LNCAP (cell line): ENCODE measurements around the gene SIGLEC10.

ENCODE experiments used
- TF ChIP-seq, protein P1 (sequence below): fragments of 450-650 bp; IDR thresholded peaks from 2 replicates; pipeline ENCODE4 v1.5.1; 2017; ENCODE audit warnings: mild to moderate bottlenecking

Gene SIGLEC10

DNA sequence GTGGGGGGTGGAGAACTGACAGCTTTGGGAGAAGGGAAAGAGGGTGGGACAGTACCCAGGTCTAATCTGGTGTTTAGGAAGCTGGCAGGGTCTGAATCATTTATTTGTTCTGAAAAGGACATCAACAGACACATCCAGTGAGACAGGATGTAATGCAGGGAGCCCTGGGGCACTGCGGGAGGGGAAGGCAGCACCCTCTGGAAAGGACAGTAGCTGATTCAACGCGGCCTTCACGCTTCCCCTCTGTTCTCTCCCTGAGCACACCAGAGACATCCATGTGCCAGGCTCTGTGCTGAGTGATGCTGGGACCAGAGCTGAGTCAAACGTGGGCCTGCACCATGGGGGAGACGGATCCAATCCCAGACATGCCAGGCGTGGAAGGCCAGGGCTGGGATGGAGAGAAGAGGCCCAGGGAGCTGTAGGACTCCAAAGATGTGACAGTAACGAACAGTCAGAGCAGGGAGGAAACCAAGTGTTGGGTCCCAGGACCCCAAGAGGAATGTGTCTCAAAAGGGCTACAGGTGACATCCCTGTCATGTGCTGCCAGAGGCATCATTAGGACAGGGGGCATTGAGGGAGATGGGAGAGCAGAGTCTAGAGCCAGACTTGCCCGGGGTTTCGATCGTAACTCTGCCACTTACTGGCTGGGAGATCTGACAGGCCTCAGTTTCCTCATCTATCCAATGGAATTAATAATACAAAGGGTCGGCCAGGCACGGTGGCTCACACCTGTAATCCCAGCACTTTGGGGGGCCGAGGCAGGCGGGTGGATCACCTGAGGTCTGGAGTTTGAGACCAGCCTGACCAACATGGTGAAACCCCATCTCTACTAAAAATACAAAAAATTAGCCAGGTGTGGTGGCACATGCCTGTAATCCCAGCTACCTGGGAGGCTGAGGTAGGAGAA lies 53.0 kb downstream of the SIGLEC10 start:
- TF ChIP-seq, protein P1, sequence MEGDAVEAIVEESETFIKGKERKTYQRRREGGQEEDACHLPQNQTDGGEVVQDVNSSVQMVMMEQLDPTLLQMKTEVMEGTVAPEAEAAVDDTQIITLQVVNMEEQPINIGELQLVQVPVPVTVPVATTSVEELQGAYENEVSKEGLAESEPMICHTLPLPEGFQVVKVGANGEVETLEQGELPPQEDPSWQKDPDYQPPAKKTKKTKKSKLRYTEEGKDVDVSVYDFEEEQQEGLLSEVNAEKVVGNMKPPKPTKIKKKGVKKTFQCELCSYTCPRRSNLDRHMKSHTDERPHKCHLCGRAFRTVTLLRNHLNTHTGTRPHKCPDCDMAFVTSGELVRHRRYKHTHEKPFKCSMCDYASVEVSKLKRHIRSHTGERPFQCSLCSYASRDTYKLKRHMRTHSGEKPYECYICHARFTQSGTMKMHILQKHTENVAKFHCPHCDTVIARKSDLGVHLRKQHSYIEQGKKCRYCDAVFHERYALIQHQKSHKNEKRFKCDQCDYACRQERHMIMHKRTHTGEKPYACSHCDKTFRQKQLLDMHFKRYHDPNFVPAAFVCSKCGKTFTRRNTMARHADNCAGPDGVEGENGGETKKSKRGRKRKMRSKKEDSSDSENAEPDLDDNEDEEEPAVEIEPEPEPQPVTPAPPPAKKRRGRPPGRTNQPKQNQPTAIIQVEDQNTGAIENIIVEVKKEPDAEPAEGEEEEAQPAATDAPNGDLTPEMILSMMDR = no peak

DNA sequence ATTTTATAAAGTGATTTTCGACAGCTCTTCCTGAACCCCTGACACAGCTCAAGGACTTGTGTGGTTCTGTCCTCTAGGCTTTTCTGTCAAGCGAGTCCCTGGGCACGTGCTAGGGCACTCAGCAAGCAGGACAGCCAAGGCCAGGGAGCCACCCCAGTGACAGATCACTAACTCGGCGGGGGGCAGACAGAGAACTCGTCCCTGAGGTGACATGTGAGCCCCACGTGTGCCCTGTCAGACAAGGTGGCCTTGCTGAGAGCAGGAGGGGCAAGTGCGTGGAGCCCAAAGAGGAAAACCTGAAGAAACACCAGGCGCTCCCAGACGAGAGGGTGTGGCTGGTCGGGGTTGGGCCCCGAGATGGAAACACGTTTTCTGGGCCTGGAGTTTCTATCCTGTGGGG lies 56.2 kb downstream of the SIGLEC10 start:
- TF ChIP-seq, protein P1 = no peak
